GM21381 (cell line): ENCODE results near the gene TTC27.
"Not testable (repeated sequence)": the region's sequence is repeated elsewhere in the genome, so short reads cannot be mapped to it uniquely, and the experiment has no call there.

Experiments
- ATAC-seq: cut with Tn5 transposase; IDR thresholded peaks from one replicate; pipeline ENCODE4 v1.9.1; 2021; ENCODE audit warnings: mild to moderate bottlenecking, moderate library complexity; ENCODE audit not compliant: unreplicated experiment

TTC27 gene

DNA sequence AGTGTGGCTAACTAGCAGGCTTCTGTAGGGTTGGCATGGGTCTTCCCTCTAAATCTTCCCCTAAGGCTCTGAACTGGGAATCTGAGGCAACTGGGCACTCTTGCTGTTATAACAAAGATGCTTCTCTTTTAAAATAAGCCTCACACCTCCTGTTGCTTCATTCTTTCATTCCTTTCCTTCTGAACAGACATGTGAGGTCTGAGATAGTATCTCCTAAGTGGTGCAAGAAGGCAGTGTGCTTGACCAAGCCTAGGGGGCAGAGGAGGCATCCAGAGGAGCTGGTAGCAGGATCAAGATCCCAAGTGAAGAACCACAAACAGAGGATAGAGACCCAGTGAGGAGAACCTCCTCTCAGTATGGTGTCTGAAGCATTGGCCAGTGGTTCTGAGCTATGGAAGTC lies 90.9 kb downstream of the TTC27 start:
- no peak for ATAC-seq

DNA sequence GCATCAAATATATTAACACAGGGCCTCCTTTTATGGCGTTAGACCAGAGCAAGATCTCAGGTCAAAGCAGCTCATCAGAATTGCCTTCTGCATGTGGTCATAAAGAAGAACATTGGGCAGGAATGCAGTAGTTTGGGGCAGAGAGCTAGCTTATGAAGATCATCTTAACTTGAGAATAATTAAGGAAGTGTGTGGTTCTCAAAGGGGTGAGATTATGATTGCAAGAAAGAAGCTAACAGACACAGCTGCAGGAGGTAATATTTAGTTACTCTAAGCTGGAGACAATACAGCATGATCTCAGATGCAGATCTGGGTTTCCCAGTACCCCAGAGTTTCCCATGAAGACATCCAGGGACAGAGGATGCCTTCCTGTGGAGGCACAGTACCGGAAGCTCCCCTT lies 91.6 kb downstream of the TTC27 start:
- no peak for ATAC-seq

DNA sequence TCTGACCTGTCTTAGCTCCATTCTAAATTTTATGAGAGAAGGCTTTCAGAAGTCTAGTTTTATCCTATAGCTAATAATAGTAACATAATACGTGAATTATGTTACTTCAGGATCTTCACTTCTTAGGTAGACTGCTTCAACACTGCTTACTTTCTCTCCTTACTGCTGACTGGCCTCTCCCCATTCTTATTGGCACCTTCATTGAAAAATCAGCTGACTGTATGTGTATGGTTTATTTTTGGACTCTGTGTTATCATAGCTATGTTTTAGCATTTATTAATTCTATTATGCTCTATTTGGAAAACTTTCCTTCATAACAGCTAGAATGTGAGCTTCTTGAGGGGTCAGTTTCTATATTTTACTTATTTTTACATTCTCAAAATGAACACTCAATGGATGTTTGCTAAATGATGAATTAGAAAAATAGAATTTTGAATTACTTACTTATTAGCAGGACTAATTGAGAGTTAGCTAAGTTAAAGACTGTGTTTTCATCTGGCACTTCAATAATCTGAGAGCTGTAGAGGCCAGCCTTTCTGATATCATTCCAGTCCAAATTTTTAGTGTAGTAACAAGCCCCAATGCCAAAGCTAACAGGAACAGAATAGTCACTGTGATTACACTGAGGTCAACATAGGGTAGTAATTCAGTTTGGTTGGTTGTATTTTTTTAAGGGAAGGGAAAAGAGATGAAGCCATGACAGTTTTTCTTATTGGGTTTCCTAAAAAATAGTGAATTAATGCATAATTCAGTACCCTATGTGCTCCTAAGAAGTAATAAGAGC lies 92.3 kb downstream of the TTC27 start:
- no peak for ATAC-seq

DNA sequence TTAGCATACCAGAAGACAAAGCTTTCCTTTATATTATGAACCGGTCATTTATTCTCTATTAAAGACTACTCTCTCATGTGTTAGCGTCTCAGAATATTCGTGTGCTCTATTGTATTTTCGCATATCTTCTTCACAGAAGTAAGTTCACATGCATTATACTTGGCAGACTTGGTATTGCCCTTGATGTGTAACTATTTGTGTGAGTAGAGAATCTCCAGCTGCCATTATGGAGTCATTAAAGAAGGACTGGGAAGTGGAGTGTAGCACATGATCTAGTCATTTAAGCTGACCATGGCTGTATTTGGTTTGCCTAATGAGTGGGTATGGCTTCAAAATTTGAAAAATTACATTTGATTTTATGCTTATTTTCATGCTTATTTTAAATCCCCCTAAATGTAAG lies 92.9 kb downstream of the TTC27 start:
- ATAC-seq: no peak

DNA sequence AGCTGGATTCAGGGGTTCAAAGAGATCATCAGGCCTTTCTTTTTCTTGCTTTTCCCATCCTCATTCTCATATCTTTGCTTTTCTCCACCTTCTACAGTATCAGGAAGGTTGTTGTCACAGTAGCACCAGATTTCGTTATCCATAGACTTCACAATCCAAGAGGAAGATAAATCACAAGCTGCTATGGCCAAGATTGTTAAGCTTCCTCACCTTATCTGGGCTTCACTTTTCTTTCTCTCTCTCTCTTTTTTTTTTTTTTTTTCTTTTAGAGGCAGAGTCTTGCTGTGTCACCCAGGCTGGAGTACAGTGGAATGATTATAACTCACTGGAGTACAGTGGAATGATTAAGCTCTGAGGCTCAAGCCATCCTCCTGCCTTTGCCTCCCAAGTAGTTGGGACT lies 93.5 kb downstream of the TTC27 start:
- no peak for ATAC-seq

DNA sequence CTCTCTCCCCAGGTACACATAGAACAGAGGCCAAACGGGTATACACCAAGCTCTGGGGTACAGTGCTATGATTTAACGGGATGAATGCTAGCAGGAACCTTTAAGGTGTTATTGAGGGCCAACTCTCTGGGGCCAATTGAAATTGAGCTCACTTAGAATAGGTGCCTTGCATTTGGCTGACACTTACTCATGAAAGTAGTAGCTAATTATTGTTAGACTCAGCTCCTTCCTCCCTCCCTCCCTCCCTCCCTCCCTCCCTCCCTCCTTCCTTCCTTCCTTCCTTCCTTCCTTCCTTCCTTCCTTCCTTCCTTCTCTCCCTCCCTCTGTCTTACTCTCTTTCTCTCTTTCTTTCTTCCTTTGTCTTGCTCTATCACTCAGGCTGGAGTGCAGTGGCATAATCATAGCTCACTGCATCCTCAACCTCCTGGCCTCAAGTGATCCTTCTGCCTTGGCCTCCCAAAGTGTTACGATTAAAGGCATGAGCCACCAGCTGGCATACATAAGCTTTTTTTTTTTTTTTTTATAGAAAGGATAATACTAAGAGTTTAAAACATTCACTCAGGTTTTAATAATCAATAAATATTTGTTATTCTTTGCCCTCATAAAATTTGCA lies 95.7 kb downstream of the TTC27 start:
- no peak for ATAC-seq

DNA sequence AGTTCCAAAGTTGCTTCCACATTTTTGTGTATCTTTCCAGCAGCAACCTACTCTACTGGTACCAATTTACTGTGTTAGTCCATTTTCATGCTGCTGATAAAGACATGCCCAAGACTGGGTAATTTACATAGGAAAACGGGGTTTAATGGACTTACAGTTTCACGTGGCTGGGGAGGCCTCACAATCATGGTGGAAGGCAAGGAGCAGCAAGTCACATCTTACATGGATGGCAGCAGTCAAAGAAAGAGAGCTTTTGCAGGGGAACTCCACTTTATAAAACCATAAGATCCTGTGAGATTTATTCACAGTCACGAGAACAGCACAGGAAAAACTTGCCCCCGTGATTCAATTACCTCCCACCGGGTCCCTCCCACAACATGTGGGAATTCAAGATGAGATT lies 98.8 kb downstream of the TTC27 start:
- not testable (repeated sequence) for ATAC-seq

DNA sequence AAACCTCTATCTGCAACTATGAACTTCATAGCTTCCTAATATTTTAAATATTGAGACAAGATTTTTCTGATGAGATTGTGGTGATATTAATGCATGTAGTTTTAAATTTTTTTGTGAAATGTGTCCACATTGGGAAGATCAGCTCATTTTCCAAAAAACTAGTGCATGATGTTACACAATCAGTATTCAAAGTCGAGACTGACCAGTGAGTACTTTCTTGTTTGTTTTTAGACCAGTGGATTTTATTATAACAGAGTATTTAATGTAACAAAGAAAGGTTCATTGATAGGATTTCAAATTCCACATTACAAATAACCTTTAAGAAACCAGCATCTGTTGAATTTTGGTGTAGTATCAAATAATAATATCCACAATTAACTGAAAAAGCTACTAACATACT lies 99.3 kb downstream of the TTC27 start:
- no peak for ATAC-seq

DNA sequence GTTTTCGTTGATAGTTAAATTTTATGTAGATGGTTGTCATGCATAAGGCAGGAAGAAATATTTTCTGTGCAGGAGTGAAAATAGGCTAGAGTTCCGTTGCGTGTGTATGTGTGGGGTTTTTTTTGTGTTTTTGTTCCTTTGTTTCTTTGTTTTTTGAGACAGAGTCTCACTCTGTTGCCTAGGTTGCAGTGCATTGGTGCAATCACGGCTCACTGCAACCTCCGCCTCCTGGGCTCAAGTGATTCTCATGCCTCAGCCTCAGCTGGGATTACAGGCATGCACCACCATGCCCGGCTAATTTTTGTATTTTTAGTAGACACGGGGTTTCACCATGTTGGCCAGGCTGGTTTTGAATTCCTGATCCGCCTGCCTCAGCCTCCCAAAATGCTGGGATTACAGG lies 103.1 kb downstream of the TTC27 start:
- not testable (repeated sequence) for ATAC-seq

DNA sequence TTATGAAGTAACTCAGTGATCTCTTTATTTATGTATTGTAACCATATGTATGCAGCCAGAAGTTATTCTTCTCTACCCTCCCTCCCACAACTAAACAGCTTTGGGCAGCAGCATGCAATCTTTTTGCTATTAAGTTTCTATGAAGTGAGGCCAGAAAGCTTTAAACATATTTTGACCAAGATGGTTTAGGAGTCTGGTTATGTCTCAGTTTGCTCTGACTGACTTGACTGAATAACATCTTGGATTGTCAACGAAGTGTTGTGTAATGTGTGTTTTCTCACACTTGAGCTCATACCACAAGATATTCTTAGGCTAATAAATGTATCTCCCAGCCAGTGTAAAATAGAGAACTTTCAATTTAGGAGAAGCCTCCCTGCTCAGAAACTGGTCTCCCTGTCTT lies 104.3 kb downstream of the TTC27 start:
- ATAC-seq: no peak

DNA sequence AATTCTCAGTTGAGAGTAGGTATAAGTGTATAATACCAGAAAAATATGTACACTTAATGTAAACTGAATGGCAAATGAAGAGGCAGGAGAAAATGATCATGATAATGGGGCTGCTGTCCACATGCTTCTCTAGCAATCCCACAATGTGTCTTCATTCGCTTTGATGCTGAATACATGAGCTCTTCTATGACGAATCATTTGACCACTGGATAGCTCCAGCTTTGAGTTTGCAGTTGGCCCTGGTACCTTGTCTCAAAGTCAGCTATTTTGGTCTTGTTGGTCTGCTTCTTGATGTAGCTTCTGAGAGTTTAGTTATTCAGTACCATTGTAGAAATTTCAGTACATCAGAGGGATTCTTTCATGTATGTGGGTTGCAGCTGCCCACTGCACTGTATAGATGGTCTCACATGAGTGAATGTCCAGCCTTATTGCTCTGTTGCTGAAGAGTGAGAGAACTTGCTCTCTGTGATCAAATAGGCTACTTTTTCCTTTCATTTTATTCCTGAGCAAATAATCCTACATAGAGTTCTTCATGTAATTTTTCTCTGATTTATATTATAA lies 105.1 kb downstream of the TTC27 start:
- no peak for ATAC-seq

DNA sequence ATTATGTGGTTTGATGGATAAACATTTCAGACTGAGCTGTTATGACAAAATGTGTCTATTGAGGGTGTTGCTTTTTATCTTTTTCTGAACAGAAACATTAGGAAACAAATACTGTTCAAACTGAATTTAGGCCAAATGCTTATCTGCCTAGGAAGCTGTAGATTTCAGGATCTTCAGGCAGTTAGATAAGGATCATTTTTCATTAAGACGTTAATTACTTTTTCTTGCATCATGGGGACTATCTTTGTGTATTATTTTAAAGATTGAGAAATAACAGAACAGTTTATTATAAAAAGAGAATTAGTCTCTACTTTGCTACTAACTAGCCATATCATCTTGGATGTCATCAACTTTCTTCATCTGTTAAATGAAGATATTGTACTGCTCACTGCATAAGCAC lies 107.5 kb downstream of the TTC27 start:
- no peak for ATAC-seq

DNA sequence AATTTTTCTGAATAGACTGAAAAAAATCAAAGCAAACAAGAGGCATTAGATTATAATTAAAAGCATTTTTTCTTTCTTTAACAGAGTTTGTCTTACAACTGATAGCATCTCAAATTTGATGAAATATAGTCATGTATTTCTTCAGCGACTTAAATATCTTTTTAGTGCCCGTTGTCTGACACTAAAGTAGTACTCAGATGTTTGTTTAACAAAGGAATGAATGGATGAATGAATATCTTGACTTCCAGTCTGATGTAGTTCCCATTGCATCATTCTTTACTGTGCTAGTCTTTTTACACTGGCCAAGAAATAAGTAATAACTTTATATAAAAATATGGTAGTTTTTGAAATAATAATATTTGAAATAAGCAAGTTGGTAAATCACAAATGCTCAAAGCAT lies 111.1 kb downstream of the TTC27 start:
- ATAC-seq: no peak

DNA sequence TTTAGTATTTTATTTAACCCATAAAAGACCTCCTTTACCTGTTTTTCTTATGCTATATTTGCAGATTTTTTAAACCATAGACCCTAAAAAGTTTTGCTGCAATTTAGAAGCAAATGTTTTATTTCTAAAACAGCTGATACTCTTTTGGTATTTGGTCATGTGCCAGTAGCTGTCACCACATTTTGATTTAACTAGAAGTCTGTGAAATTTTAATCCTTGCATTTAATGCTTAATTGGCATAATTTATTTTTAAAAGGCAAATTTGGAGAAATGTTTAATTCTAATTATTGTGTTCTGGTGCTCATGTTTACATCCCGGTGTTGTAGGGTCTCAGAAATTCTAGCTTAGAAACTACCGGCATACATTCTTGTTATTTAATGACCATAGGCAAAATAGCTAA lies 111.8 kb downstream of the TTC27 start:
- ATAC-seq: no peak

DNA sequence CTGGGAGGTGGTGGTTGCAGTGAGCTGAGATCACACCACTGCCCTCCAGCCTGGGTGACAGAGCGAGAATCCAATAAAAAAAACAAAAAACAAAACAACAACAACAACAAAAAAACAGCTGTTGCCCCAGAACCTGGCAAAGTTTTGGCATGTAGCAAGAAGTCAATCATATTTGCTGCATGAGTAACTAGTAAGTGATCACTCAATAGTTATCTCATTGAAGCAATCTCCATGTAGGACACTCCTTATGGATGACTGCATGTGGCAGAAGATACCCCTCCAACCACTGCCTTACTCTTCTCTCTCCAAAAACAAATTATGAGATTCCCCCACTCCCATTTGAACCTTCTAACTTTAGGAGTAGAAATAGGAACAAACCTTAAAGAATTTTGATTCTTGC lies 113.7 kb downstream of the TTC27 start:
- no peak for ATAC-seq

DNA sequence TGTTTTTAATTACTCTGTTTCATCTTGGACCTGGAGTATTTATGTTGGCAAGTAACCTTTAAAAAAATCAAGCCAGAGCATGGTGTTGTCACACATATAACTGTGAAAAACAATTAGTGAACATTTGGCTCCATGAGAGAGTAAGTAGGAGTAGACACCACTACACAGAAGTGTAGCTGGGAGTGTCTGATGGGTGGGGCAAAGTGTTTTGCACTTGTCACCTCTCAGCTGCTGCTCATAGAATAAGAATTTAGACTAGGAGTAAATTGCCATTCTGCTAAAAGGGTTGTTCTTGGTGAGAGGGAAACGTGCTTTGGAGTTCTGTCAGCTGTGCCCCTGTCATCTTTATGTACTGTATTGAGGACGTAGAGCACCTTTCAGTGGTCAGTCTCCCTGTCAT lies 114.5 kb downstream of the TTC27 start:
- no peak for ATAC-seq

DNA sequence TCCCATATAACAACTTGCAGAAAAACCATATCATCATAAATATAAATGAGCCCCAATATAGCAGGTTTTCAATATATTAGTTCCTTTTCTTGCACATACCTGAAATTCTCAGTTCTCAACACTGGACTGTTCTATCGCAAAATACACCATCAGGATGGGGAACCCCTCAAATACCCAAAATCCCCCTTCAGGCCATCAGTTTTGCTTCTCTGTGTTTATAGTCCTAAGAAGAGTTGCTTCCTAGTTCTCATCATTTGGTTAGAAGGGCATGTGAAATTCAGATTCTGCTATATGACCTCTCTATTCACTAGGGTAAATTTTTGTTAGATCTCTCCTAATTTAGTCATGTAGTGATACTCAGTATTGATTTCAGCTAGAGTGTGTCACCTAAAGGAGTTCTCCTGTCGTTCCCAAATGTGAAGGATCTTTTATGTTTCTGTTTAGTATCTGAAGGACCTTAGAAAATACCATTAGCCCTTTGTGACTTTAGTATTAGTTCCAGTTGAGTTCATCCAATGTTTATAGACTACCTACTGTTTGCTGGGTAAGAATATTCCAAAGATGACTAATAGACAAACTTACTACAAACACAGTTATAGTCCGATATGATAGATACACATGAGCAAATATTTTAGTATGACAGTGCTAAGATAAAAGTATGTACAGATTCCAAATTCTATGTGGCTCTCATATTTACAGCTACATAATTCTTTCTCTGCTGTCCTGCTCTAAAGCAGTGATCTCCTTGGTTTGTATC lies 115.8 kb downstream of the TTC27 start:
- peak; percentile 53 for ATAC-seq

DNA sequence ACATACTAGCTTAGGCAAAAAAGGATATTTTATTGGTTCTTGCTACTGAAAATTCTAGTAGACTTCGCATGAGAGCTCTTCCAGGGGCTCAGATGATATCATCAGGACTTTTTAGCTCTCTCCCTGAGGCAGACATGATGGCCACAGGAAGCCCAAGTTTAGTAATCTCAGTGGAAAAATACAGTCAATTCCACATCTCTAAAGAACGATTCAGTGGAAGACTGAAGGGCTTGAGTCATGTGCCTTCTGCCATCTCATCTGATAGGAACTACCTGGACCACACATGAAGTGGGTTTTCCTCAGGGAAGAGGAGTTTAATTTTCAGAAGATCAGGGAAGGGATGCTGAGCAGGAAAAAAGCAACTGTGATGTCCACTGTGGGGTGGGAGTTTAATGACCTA lies 117.3 kb downstream of the TTC27 start:
- no peak for ATAC-seq

DNA sequence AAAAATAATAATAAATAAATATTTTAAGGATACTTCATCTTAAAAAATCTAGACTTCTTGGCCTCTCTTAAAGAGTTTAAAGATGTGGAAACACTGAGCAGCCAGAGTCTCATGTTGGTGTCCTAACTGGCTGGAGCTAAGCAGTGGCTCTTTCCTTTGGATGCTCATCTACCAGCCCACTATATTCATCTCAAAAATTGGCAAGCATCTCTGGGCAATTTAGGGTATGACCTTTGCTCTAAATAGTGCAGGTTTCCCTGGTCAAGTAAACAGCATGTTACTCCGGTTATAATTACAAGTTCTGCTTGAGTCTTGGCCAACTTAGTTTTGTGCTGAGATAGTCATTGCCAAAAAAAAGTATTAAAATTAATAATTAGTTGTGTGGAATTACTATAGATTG lies 117.8 kb downstream of the TTC27 start:
- ATAC-seq: no peak

DNA sequence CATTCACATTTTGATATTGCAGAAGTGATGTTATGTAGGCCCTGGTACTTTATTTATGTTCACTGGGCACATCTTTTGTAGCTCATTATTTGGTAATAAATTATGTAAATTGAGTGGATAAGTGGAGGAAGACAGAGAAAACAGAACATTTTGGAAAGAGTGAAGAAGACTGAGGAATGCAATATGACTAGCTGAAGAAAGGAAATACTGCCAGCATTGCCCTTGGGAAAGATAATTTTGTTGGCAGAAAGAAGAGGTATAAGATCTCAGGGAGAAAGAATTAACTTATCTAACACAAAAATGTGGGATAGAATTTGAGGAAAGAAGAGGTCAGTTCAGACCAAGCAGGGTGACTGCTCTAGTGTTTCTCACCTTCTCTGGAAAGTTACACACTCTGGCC lies 118.8 kb downstream of the TTC27 start:
- no peak for ATAC-seq

DNA sequence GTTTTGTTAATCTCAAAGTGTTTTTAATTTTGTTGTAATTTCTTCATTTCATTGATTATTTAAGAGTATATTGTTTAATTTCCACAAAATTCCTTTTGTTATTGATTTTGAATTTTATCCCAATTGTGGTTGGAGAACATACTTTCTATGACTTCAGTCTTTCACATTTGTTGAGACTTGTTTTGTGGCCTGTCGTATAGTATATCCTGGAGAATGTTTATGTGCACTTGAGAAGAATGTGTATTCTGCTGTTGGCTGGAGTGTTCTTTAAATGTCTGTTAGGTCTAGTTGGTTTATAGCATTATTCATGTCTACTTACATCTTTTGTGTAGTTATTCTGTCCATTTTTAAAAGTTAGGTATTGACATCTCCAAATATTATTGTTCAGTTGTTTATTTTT lies 120.3 kb downstream of the TTC27 start:
- no peak for ATAC-seq

DNA sequence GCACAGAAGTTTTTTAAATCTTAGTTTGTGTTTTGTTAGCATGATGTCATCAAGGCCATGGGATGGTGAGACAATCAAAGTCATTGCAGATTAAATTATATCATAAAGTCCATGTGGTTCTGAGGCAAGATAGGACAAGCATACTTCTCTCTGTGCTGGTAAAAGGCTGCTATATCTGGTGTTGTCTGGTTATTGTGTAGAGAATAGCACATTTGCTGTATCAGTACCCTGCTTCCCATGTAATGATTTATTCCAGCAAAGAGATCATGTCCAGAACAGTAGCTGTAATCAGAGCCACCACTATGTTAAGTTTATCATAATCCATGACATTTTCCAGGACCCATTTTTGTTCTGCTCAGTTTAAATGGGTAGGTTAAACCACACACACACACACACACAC lies 123.0 kb downstream of the TTC27 start:
- no peak for ATAC-seq
